ENCODE results near the gene RAB7A. TPM values are rescaled to one million over a fixed set of nuclear protein-coding genes. Genes with fewer than 3 reads are reported as not detected.

The RAB7A gene
- total RNA-seq, 1 experiment from 2014 or later = 233 TPM

DNA sequence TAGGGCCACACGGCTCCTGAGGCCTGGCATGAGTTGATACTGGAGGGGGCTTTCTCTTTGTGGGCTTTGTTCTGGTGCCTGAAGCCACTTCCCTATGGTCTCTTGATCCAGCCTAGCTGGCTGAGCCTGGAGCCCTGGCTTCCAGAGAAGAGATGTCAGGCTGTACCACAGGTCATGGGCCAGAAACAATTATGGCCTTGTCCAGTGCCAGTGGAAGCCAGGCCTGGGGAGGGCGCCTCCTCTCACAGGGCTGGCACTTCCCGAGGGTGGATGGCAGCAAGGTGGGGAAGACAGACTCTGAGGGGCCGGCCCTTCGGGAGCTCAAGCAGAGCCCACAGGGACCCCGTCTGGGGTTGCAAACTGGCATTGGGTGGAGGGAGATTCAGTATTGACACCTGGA lies 118.5 kb downstream of the RAB7A start:
- intact Hi-C loops (cut with micrococcal nuclease) = no loop called here
- no peak for DNase-seq (ENCODE audit: low read depth, low spot score)
- RAD21 ChIA-PET (ENCODE audit: low non-redundant PET in 1 of 2, low total read pairs in 2 of 2, uncharacterized antibody in 2 of 2, unreplicated experiment in 2 of 2) = no interaction called here
- Histone ChIP-seq H3K27ac (ENCODE audit: low read depth, low read length) (no peak overlapping the region), H3K4me3 (replicated peaks in 1 of 2; ENCODE audit: low read depth in 1 of 2, low read length in 2 of 2) (no peak overlapping the region), H3K36me3 (ENCODE audit: control insufficient read depth in 1 of 2, insufficient read depth in 2 of 2, low read length in 2 of 2) (no peaks in the 10 kb centered on the region), H4K20me1 (ENCODE audit: insufficient read depth) (no peaks in the 10 kb centered on the region), H3K27me3 (ENCODE audit: insufficient read depth, low read length) (no peaks in the 10 kb centered on the region), H2AFZ (ENCODE audit: low read depth, low read length, poor library complexity, severe bottlenecking) (no peak overlapping the region), H3K4me2 (ENCODE audit: low read length) (no peak overlapping the region), H3K4me1 (ENCODE audit: control insufficient read depth in 1 of 2, insufficient read depth in 2 of 2, low read length in 2 of 2) (peaks cover 5 to 15% of the 10 kb centered on the region in 2 experiments; a peak in 3 of 4 replicates), H3K9me3 (ENCODE audit: control insufficient read depth in 1 of 2, insufficient read depth in 1 of 2, low read depth in 1 of 2, low read length in 2 of 2) (no peaks in the 10 kb centered on the region), H3K9me2 (ENCODE audit: insufficient read depth) (no peaks in the 10 kb centered on the region), H3K9ac (ENCODE audit: low read length) (no peak overlapping the region), H3K79me2 (ENCODE audit: insufficient read depth, low read length) (no peaks in the 10 kb centered on the region)
- TF ChIP-seq, protein P1, sequence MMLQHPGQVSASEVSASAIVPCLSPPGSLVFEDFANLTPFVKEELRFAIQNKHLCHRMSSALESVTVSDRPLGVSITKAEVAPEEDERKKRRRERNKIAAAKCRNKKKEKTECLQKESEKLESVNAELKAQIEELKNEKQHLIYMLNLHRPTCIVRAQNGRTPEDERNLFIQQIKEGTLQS (IDR thresholded peaks at IDR 0.05) = no peak
- no peak for TF ChIP-seq ZNF274 (IDR thresholded peaks at IDR 0.05; ENCODE audit: low read depth, low read length)
- TF ChIP-seq SP1 (IDR thresholded peaks at IDR 0.05; ENCODE audit: low read depth) = no peak
- no peak for TF ChIP-seq EZH2phosphoT487 (IDR thresholded peaks at IDR 0.05; ENCODE audit: borderline replicate concordance)
- no peak for TF ChIP-seq EZH2 (IDR thresholded peaks at IDR 0.05)
- no peak for TF ChIP-seq ELF1 (IDR thresholded peaks at IDR 0.05; ENCODE audit: borderline replicate concordance, low read depth)
- no peak for TF ChIP-seq EGR1 (IDR thresholded peaks at IDR 0.05; ENCODE audit: low read depth)
- no peak for TF ChIP-seq CEBPB (IDR thresholded peaks at IDR 0.05; ENCODE audit: low read depth)
- no peak for TF ChIP-seq YY1 (IDR thresholded peaks at IDR 0.05; ENCODE audit: extremely low read depth, insufficient replicate concordance, low read depth, low read length)
- TF ChIP-seq SRF (IDR thresholded peaks at IDR 0.05; ENCODE audit: low read depth) = no peak
- no peak for TF ChIP-seq JUND (IDR thresholded peaks at IDR 0.05)
- TF ChIP-seq TCF7L2 (IDR thresholded peaks at IDR 0.05; ENCODE audit: borderline replicate concordance, extremely low read depth, insufficient read depth, insufficient read length) = no peak
- TF ChIP-seq FOSL1 (IDR thresholded peaks at IDR 0.05; ENCODE audit: low read depth) = no peak
- no peak for TF ChIP-seq POLR2A (IDR thresholded peaks at IDR 0.05; ENCODE audit: borderline replicate concordance, extremely low read depth, insufficient read depth, insufficient read length)
- POLR2A ChIA-PET = no interaction called here
- ATAC-seq = no peak
- CTCF ChIA-PET = interaction anchor here (1.8 kb wide), 1 partner anchor 164 kb away, joined by 12 read pairs; no protein-coding TSS in a partner anchor
- no TSS peak for BruUV-seq (replicated peaks)

All from HCT116 (cell line).